Measurements from ENCODE around the gene PTPRM.

PTPRM gene

DNA sequence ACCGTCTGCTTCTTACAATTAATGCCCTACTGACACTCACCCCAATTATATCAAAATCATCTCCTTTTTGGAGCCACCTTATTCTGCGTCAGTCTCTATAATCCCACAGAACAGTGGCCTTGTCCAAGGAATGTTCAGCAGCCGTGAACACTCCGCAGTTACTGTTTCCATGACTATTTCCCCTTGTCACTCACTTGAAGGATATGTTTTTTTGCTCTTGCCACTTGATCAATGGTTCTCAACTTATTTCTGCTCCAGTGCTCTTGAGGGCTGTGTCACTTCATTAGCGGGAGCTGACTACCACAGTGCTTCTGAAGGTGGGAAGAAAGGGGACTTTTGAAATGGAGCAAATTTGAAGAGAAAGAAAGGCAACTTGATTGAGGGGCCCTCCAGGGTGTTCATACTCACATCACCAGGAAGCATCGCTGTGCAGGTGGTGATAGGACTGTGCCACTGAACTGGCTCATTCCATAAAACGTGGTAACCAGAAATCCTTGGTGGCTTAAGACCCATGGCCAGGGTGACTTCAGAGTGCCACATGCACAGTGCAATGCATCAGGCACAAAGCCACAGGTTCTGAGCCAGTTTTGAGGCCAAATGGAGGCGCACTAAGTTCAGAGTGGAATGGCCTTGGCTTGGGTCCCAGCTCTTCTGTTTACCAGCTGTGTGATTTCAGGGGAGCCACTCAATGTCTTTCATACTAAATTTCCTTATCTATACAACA, 721.5 kb downstream of the PTPRM start (continued):
- TF ChIP-seq PPARA (CRISPR knock-in tag; IDR thresholded peaks at IDR 0.05; ENCODE audit: borderline replicate concordance) (no peak), POU6F1 (CRISPR knock-in tag; IDR thresholded peaks at IDR 0.05; ENCODE audit: borderline replicate concordance, low read depth) (no peak), BACH2 (CRISPR knock-in tag; IDR thresholded peaks at IDR 0.05; ENCODE audit: borderline replicate concordance) (no peak), RARB (CRISPR knock-in tag; IDR thresholded peaks at IDR 0.05) (no peak), ZFP30 (CRISPR knock-in tag; IDR thresholded peaks at IDR 0.05) (no peak), ARNTL (CRISPR knock-in tag; IDR thresholded peaks at IDR 0.05; ENCODE audit: borderline replicate concordance, low read depth) (no peak), GLIS3 (CRISPR knock-in tag; IDR thresholded peaks at IDR 0.05) (no peak), ZNF565 (CRISPR knock-in tag; conservative IDR thresholded peaks at IDR 0.05; ENCODE audit: low read depth) (no peak), SNAI2 (CRISPR knock-in tag; IDR thresholded peaks at IDR 0.05) (no peak), ZC3H10 (CRISPR knock-in tag; IDR thresholded peaks at IDR 0.05) (no peak)

GRCh38 chr18:8290435-8290834, 723.3 kb downstream of the PTPRM start:
- no peak for ATAC-seq
- TF ChIP-seq CREB5 (CRISPR knock-in tag; IDR thresholded peaks at IDR 0.05; ENCODE audit: low read depth): no peak
- TF ChIP-seq ZFP3 (CRISPR knock-in tag; IDR thresholded peaks at IDR 0.05): no peak
- no peak for TF ChIP-seq ZNF565 (CRISPR knock-in tag; conservative IDR thresholded peaks at IDR 0.05; ENCODE audit: low read depth)
- no peak for TF ChIP-seq OSR1 (CRISPR knock-in tag; IDR thresholded peaks at IDR 0.05)
- TF ChIP-seq SNAI2 (CRISPR knock-in tag; IDR thresholded peaks at IDR 0.05): no peak
- no peak for TF ChIP-seq PATZ1 (CRISPR knock-in tag; IDR thresholded peaks at IDR 0.05; ENCODE audit: borderline replicate concordance)
- TF ChIP-seq ESRRG (CRISPR knock-in tag; IDR thresholded peaks at IDR 0.05): no peak
- TF ChIP-seq, protein P1, sequence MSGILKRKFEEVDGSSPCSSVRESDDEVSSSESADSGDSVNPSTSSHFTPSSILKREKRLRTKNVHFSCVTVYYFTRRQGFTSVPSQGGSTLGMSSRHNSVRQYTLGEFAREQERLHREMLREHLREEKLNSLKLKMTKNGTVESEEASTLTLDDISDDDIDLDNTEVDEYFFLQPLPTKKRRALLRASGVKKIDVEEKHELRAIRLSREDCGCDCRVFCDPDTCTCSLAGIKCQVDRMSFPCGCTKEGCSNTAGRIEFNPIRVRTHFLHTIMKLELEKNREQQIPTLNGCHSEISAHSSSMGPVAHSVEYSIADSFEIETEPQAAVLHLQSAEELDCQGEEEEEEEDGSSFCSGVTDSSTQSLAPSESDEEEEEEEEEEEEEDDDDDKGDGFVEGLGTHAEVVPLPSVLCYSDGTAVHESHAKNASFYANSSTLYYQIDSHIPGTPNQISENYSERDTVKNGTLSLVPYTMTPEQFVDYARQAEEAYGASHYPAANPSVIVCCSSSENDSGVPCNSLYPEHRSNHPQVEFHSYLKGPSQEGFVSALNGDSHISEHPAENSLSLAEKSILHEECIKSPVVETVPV (CRISPR knock-in tag; IDR thresholded peaks at IDR 0.05): no peak

DNA sequence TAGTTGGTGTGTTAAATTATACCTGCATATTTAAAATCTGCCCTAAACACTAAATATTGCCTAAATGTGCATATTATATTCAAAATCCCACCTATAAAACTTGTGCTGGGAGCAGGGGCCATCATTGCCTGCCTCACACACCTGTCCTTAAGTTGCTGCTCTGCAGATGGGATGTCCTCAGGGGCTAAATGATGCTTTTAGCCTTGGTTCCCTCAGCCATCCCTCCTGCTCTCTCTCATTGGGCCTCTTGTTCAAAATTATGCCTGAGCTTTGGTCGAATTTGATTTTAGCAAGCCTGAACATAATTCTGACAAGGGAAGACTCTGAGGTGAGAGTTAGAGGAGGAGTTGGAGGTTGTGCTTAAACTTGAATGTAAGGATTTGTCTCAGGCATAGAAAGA, 723.8 kb downstream of the PTPRM start:
- no peak for ATAC-seq
- TF ChIP-seq ZFP30 (CRISPR knock-in tag; IDR thresholded peaks at IDR 0.05): no peak
- TF ChIP-seq ISL1 (CRISPR knock-in tag; IDR thresholded peaks at IDR 0.05): no peak

DNA sequence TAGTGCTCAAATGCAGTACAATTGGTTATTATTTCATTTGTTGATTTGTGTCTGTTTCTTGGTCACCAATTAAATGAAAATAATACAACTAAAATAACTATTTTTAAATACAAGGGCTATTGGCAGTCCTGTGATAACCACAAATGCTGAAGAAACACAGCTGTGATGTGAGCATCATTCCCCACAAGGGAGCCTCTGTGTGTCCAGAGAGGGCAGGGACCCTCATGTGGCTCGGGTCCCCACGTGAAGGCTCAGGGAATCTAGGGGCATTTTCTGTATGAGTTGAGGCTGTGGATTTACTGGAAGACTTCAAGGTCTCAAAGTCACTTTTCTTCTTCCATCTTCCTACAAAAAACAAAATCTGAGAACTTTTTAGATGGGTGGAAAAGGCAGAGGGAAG, 726.1 kb downstream of the PTPRM start:
- TF ChIP-seq TOX (CRISPR knock-in tag; IDR thresholded peaks at IDR 0.05; ENCODE audit: borderline replicate concordance) (no peak), ISL1 (CRISPR knock-in tag; IDR thresholded peaks at IDR 0.05) (no peak), PATZ1 (CRISPR knock-in tag; IDR thresholded peaks at IDR 0.05; ENCODE audit: borderline replicate concordance) (no peak), RARB (CRISPR knock-in tag; IDR thresholded peaks at IDR 0.05) (no peak), ZFP3 (CRISPR knock-in tag; IDR thresholded peaks at IDR 0.05) (no peak)
- no peak for ATAC-seq

Data from SK-N-SH treated with all-trans-retinoic acid at 6 μM for 48 hours (cell line).